Measurements from ENCODE around the gene ITGBL1.

DNA sequence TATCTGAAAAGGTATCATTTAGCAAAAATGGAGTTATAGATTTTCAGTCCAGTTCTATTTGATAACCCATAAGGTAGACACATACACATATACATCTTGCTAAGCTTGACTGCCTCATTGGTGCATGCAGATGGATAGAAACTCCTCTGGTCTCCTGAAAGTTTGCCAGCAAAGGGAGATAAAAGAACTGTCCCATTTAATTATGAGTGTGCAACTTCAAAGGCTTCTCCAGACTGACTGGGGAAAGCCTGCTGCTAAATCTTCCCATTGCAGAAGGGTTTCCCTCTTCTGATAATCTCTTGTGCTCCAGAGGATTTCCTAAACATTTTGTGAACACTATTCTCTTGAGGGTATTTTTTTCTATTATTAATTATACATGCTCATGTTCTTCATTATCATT is 131.9 kb downstream of the ITGBL1 start:
- TF ChIP-seq, protein P1, sequence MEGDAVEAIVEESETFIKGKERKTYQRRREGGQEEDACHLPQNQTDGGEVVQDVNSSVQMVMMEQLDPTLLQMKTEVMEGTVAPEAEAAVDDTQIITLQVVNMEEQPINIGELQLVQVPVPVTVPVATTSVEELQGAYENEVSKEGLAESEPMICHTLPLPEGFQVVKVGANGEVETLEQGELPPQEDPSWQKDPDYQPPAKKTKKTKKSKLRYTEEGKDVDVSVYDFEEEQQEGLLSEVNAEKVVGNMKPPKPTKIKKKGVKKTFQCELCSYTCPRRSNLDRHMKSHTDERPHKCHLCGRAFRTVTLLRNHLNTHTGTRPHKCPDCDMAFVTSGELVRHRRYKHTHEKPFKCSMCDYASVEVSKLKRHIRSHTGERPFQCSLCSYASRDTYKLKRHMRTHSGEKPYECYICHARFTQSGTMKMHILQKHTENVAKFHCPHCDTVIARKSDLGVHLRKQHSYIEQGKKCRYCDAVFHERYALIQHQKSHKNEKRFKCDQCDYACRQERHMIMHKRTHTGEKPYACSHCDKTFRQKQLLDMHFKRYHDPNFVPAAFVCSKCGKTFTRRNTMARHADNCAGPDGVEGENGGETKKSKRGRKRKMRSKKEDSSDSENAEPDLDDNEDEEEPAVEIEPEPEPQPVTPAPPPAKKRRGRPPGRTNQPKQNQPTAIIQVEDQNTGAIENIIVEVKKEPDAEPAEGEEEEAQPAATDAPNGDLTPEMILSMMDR (IDR thresholded peaks at IDR 0.05) = no peak
- no peak for TF ChIP-seq POLR2A (IDR thresholded peaks at IDR 0.05)
